OCI-LY1 (cell line): ENCODE data around the gene FAM168A.

ENCODE experiments used
- CTCF ChIP-seq: fragments of 200-600 bp; sonication (generic), shearing (Covaris generic); IDR thresholded peaks from 2 replicates; pipeline ENCODE4 v1.5.1; 2017; ENCODE audit warnings: mild to moderate bottlenecking, antibody characterized with exemption, low read length, moderate library complexity, mixed read lengths
- EZH2 ChIP-seq: fragments of 200-600 bp; sonication (generic), shearing (Covaris generic); IDR thresholded peaks from 2 replicates; pipeline ENCODE4 v1.8.0; 2017; ENCODE audit warnings: borderline replicate concordance, mixed run types, mild to moderate bottlenecking, antibody characterized with exemption, low read length, moderate library complexity, mixed read lengths

- TF ChIP-seq CTCF (0 out of 2 replicates have a peak, but pooled peaks have one; percentile 2), EZH2 (no peak)
Measured at GRCh38 chr11:73360743-73361369, 237.1 kb downstream of the FAM168A start.
